Right lobe of liver (tissue), 4 donors: ENCODE measurements around the gene NPR3.

ENCODE experiments used
- CTCF ChIP-seq, 4 donors: fragments of 200-600 bp in 3 of 4; fragments of 450-650 bp in 1 of 4; IDR thresholded peaks; one replicate each; pipeline versions ENCODE4 v1.5.1 to v1.8.0; 2016 to 2022; ENCODE audit warnings: antibody characterized with exemption in 4 of 4, mild to moderate bottlenecking in 2 of 4
- POLR2A ChIP-seq: fragments of 450-650 bp; IDR thresholded peaks from one replicate; pipeline ENCODE4 v1.6.1; 2017; ENCODE audit warnings: antibody characterized with exemption, mild to moderate bottlenecking
- donor health status: DM: no; HTN: no; CAD: no.
- donor health status: DM: no; HTN: no; CAD: no.
- donor health status: DM: no; HTN: yes; CAD: no.

- TF ChIP-seq POLR2A, result no peak
- no peak for TF ChIP-seq CTCF (IDR thresholded peaks at IDR 0.05)
Observed at GRCh38 chr5:32827981-32828380, 116.9 kb downstream of the NPR3 start.
